Left colon (tissue), 2 donors: ENCODE data around the gene DDAH2. TPM values are rescaled to one million over a fixed set of nuclear protein-coding genes. Genes with fewer than 3 reads are reported as not detected.

ENCODE experiments used
- ATAC-seq: fragments of 200-7000 bp; cut with Tn5 transposase; one replicate; pipeline ENCODE4 v1.9.1; 2020; ENCODE audit warnings: mild to moderate bottlenecking, moderate library complexity
- DNase-seq, 2 donors: peaks; one replicate each; pipeline ENCODE4 v3.0.0-alpha.2; 2020
- intact Hi-C, 2 donors: fragments of 100-400 bp; cut with DNase I in 1 of 2; cut with micrococcal nuclease in 1 of 2; formaldehyde crosslinking; loops; one replicate each; pipeline versions ENCODE4 v1.11.2 to v1.14.0; 2022; cut with DNase I, micrococcal nuclease
- total RNA-seq, 2 donors: library from RNA; stranded (reverse); fragmentation: NEBNext Ultra II Directional; extraction: Animal tissue kit (Norgen Biotek cat#: 25700); gene quantifications; one replicate each; pipeline ENCODE4 v1.2.1, GENCODE V29; 2021
- donor health status: DM: no; HTN: no; CAD: no.
- donor health status: DM: yes; HTN: yes; CAD: no.

Gene DDAH2
- total RNA-seq, 2 donors from 2014 or later = 84.2 to 139 TPM

GRCh38 chr6:31702819-31703716 is 26.0 kb downstream of the DDAH2 start, which contains the start of gene ABHD16A:
ABHD16A (minus strand) TSS chr6:31703324; CDS start chr6:31703281, 43 bp downstream.
- peak; percentile 99 for DNase-seq
- intact Hi-C loops = no loop called here
- peak; percentile 98 for ATAC-seq

DNA sequence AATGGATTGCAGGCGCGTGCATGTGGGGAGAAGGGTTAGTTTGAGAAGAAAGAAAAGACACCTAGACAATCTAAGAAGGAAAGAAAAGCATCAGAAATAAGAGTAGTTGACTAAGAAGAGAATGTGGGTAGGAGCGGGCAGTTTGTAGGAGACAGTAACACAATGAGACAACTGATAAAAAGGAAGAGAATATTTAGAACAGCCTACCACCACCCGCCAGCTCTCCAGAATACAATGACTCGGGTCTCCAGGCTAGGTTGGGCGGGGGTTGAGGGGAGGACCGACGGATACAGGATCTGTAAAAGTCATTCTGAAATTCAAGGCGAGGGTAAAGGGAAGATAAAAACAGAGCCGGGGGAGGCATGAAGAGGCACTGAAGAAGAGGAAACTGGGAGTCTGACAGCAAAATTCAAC is 26.7 kb downstream of the DDAH2 start:
- intact Hi-C loops = no loop called here
- DNase-seq (no peak), ATAC-seq (peak; percentile 15)

GRCh38 chr6:31701666-31702404 is 27.3 kb downstream of the DDAH2 start:
- DNase-seq (peak in 1 of 2 donors; percentile 33), ATAC-seq (peak; percentile 5)
- intact Hi-C loops = no loop called here

GRCh38 chr6:31700740-31701401 is 28.2 kb downstream of the DDAH2 start:
- DNase-seq (no peak), ATAC-seq (no peak)
- intact Hi-C loops = no loop called here

DNA sequence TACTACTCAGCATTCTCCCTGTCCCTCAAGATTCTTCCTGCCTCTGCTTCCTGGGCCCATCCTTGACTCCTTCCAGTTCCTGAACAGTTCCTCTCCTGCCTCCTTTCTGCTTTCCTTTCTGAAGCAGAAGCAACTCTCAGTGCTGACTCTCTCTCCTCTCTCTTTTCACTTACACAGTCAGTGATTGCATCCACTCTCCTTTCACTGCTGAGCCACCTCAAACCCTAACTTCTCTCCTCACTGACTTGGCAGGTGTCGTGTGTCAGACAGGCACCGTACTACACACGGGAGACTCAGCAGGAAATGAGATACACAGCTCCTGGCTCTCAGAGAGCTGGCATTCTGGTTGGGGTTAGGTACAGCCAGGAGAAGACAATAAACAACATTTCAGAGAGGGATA is 31.5 kb downstream of the DDAH2 start:
- intact Hi-C loops = no loop called here
- DNase-seq = no peak
- no peak for ATAC-seq

DNA sequence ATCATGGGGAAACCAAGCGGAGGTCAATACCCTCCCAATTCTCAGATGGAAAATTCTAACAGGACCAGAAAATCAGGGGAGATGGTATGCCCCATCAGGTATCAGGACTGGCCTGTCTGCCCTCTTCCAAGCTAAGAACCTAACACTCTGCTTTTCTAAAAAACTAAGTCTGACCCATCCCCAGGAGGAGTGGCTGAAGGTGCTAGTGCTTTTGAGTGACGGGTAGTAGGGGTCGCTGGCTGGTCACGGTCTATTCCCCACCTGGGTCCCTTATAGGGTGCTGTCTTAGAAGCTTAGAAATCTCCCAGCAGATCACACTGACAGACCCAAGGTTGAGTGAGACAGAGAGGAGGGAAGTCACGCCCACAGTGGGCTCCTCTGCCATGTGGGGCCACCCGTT is 35.6 kb downstream of the DDAH2 start:
- ATAC-seq (no peak), DNase-seq (no peak)
- intact Hi-C loops = no loop called here

DNA sequence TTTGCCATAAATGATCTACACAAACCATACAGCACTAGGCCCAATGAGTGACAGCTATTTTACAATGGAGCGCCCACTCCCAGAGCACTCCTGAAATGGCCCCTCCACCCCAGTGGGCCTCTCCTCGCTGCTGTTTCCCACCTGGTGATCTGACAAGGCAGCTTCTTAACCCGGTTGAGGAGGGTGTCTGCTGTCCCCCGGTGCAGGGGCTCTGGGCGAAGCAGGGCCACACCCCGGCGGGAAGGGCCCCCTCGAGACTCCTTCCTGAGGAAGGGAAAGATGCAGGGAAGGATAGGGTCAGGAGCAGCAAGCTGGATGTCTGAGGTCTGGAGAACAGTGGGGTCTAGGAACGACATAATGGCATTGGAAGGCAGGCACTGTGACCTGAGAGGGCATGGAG is 36.2 kb downstream of the DDAH2 start:
- intact Hi-C loops = no loop called here
- DNase-seq (no peak), ATAC-seq (no peak)

DNA sequence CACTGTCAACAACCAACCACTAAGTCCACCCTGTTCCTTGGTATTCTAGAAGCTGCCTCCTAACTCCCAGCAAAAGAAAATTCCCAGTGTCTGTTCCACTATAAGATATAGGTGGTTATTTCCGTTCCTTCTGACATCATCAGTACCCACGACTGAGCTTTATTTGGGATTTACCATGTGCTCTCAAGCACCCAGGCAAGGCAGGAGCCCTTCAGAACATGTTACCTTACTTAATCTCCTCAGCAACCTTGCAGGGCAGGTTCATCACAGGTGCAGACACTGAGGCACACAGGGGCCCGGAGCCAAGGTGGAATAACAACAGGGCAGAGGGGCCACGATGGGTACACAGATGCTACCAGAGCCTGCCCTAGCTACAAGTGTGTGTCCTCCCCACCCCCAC is 36.7 kb downstream of the DDAH2 start:
- intact Hi-C loops = no loop called here
- DNase-seq (no peak), ATAC-seq (no peak)

DNA sequence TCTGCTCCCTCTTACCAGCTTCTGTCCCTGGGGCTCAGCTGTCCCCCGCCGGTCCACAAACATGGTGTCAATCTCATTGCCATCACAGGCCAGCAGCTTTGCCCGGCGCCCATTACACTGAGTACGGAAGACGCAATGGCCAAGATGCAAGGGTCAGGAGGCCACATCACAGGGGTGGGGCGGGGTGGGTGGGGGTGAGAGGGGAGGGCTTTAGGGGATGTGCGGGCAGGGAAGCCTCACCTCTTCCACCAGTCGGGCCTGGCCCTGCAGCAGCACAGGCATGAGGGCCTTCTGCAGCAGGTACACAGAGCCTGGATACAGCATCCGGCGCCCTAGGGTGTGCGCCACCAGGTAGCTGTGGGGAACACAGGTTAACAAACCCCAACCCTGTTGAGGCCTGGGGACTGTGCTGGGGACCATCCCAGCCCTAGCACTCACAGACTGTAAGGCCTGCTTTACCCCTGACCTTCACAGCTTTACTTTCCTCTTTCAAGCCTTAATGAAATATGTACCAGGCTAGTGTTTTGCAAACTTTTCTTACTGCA is 37.5 kb downstream of the DDAH2 start:
- ATAC-seq (no peak), DNase-seq (no peak)
- intact Hi-C loops = no loop called here

DNA sequence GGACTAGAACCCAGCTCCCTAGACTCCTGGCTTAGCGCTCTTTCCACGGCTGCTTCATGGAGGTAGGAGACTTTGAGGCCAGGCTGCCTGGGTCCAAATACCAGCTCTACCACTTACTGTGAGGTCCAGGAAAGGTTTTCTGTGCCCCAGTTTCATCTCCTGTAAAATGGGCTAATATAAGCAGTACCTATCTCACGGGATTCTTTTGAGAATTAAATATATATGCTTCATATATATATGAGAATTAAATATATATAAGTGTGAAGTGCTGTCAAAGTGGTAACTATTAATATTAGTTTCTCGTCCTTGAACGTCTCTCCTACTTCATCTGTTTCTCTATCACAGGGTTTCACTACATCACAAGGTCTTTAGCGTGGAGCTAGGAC is 38.0 kb downstream of the DDAH2 start:
- DNase-seq = no peak
- intact Hi-C loops = no loop called here

DNA sequence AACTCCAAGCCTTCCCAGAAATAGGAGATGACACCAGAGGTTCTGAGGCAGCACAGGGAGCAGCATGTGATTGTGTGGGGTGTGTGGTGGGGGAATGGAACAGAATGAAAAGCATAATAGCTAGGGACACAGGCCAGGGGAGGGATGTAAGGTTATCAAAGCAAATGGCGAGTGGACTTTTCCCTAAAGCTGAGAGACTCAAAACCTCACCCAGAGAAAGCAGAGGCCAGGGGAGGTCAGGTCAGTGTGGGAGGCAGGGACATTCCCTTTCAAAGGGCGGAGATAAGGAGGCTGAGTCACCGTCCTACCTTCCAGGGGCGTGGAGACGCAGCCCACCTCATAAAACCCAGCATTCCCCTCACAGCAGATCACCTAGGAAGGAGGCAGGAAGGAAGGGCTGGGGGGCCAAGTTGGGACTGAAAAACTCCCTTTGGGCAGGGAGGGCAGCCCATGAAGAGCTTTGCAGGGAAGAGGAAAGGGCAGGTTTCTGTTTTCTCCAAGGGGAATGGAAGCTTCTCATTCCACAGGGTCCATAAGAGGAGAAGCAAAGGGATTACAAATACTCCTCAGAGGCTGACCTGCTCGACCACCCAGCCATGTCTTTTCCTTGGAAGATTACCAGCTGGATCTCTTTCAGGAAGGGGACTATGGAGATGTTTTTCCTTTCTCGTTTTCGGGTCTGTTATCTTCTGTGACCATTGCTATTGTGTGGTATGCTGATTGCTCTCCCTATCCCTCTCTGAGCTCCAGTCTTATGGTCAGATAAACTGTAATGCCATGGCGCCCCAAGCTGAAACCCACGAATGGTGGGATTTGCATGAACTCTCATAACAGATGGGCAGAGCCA is 38.6 kb downstream of the DDAH2 start:
- ATAC-seq (peak; percentile 90), DNase-seq (peak in 1 of 2 donors; percentile 57)
- intact Hi-C loops = no loop called here

More for the DNA sequence above, 38.0 kb downstream of the DDAH2 start:
- no peak for ATAC-seq

GRCh38 chr6:31689249-31690110 is 39.6 kb downstream of the DDAH2 start:
- DNase-seq (no peak), ATAC-seq (no peak)
- intact Hi-C loops = no loop called here

- intact Hi-C loops = no loop called here
- ATAC-seq = no peak
These were observed 41.0 kb downstream of the DDAH2 start for GRCh38 chr6:31687860-31688693.

DNA sequence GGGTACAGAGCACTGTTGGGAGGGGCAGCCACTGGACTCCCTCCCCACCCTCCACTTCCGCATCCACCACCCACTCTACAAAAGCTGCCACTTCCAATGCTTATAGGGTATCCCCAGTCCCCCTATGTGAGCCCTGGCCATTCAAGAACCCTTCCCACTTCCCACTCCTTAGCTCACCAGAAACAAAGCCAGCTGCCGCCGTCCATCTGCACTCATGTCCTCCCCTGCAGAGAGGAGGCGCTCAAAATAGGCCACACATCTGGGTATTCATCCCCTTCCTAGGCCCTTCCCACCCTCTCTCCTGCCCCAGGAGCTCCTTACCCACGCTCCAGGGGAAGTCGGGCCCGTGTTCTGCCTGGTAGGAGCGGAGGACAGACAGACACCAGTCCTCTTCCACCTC is 41.8 kb downstream of the DDAH2 start:
- no peak for DNase-seq
- intact Hi-C loops = no loop called here
- no peak for ATAC-seq

More at GRCh38 chr6:31687860-31688693, 41.0 kb downstream of the DDAH2 start:
- no peak for DNase-seq

DNA sequence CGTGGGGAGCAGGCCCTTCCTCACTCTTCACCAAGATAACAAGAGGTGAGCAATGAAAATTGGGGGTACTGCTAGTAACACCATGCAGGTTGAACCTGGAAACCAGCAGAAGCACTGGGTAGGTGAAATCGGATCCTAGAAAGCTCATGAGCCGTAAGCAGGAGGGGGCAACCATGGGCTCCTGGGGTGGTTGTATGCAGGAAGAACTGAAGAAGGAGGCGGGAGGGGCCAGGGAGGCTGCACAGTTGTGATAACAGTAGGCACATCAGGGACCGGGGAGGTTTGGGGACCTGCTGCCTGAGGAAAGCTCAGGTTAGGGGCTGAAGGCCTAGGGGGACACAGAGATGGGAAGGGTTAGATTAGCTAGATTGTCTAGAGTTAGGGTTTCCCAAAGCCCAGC is 42.6 kb downstream of the DDAH2 start:
- no peak for ATAC-seq
- intact Hi-C loops = no loop called here
- DNase-seq = no peak

GRCh38 chr6:31683591-31683990 is 45.5 kb downstream of the DDAH2 start:
- intact Hi-C loops = loop anchor here in 1 of 2 donors (5.0 kb wide), 1 partner anchor 84 kb away; no protein-coding TSS in a partner anchor
- DNase-seq = no peak
- ATAC-seq = no peak
